GM04504 (cell line): ENCODE results near the gene TSSC4.
"Not testable (repeated sequence)": the region's sequence is repeated elsewhere in the genome, so short reads cannot be mapped to it uniquely, and the experiment has no call there.

Experiments used
- DNase-seq: peaks from one replicate; pipeline ENCODE4 v3.0.0-alpha.2; 2012; ENCODE audit warnings: low read depth

The TSSC4 gene

DNA sequence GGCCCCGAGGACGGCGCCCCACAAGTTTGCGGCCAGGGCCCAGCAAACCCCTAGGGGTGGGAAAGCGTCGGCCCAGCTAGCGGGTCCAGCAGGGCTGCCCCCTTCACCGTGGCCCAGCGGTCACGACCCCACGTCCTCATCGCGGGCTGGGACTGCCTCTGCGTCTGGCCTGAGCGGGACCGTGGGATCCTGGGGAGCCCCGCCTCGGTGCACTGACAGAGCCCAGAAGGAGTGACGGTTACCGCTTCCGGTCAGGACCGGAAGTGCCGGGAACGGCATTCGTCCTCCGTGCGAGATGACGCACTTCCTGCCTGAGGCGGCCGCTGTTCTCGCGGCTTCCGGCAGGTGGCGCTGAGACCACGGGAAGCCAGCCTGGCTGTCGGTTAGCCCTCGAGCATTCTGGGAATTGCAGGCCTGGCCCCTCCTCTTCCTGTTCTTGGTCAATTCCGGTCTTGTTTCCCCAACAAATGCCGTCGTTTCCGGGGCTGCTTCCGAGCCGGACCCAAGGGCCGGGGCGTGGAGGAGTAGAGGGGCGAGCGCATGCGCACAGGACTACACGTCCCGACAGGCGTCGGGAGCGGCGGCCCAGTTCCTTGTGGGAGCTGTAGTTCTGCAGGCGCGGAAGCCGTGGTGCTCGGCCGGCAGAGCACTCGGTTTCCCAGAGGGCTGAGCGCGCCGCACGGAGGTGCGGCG lies at the start of gene TSSC4:
TSSC4 (plus strand) TSS at position 682 of the 693 bp plus-strand sequence. CDS start 1,884 bp downstream, outside the sequence.
- DNase-seq = peak; percentile 100

DNA sequence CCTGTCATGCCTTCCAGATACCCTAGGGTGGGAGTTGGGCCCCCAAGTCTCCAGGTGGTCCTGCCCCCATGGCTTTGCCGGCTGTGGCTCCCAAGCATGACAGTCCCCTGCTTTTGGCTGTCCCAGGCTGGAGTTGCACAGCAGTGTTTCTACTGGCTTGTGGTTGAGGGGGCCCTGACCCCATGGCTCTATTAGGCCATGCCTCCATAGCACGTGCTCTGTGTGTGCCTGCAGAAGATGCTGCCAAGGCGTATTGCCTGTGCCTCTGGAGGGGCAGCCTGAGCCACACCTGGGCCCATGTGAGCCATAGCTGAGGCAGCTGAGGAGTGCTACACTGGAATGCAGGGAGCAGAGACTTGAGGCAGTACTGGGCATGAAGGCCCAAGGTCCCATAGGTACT lies 48.8 kb upstream of the TSSC4 start:
- no peak for DNase-seq

DNA sequence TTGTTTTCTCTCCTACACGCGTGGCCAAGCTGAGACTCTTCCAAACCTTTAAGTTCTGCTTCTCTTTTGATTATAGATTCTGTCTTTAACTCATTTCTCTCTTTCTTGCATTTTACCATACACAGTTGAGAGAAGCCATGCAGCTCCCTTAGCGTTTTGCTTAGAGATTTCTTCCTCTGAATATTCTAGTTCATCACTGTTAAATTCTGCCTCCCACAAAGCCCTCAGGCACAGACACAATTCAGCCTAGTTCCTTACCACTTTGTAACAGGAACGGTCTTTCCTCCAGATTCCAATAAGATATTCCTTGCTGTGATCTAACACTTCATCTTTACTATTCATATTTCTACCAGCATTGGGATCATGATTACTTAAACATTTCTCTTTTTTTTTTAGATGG lies 48.1 kb upstream of the TSSC4 start:
- DNase-seq = no peak

DNA sequence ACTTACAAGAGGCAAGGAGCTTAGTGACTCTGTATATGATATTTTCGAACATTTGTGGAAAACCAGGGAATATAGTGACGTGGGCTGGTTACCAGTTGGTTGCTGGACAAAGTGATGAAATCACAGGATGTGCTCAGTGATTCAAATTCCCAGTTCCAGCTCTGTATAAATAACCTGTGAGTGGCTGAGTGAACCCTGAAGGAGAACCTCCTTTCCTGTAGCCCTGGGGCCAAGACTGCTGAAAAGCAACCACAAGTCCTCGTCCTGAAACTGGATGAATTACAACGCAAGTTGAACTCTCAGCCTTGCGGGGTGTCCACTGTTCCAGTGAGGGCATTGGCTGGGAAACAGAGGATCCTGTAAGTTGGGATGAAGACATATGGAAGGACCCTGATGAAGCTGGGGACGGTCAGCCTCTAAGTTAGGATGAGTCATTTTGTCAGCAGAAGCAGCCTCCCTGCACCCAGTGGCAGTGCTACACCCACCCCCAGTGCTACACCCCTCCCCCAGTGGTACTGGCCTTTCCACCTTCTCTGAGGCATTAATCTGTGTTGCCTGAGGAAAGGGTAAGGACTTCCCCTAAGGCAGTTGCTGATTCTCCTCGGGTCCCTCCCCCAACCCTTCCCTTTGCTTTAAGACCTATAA lies 45.4 kb upstream of the TSSC4 start:
- no peak for DNase-seq

DNA sequence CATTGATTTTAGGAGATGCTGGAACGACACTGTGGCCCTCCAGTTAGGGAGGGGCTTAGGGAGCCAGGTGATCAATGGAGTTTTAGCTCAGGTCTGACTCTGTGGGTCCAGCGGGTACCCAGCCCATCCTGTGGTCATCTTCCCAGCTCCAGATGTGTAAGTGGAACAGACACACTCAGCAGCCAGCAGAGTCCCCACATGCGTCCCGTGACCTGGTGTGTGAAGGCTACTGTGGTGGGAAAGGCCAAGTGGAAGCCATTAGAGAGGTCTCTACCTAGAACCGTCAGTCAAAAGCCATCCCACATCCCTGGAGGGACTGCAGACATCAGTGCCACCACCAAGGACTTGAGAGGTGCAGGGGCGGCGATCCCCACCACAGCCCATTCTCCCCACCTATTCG lies 43.3 kb upstream of the TSSC4 start:
- no peak for DNase-seq

DNA sequence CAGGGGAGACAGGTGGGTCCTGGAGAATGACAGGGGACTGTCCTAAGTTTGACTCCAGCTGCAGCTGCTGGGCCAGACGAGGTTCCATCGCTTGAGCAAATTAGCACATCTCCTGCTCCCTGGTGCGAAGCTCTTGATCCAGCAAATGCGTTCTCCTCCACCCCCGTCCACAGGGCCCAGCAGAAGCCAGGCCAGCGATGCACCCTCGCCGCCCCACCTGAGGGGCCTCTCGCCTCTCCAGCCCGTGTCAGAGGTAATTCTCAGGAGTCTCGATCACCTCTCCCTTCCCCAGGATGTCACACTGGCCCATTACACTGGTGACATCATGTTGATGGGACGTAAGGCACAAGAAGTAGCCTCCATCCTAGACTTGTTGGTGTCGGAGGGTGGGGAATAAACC lies 42.9 kb upstream of the TSSC4 start:
- not testable (repeated sequence) for DNase-seq

DNA sequence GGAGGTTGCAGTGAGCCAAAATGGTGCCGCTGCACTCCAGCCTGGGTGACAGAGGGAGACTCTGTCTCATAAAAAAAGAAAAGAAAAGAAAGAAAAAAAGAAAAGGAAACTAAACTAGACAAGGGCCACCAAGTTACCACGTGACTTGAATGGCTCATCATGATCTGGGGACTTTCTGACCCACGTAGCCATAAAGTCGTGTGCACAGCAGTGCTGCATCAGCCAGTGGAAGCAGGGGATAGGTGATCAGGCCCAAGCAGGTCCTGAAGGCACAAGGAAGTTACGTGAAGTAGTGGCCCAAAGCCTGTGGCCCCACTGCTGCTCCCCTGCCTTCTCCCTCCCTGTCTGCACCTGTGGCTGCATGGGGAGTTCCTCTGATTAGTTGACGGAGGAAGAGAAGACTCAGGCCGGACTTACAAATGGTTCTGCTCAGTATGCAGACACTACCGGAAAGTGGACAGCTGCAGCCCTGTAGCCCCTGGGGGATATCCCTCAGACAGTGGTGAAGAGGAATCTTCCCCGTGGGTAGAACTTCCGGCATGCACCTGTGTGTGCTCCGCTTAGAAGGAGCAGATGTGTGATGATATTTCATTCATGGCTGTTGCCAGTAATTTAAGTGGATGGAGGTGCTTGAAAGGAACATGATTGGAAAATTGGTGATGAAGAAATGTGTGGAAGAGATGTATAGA lies 41.7 kb upstream of the TSSC4 start:
- no peak for DNase-seq

DNA sequence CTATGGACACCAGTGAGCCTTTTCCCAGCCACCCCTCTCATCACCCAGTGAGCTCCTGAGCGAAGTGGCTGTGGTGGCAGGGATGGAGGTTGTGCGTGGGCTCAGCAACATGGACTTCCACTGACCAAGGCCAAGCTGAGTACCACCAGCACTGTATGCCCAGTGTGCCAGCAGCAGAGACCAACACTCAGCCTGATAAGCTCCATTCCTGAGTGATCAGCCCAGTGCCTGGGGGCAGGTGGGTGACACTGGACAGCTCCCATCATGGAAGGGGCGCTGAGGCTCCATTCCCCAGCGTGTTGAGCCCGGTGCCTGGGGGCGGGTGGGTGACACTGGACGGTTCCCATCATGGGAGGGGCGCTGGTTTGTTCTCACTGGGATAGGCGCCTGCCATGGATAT lies 41.0 kb upstream of the TSSC4 start:
- DNase-seq = no peak

DNA sequence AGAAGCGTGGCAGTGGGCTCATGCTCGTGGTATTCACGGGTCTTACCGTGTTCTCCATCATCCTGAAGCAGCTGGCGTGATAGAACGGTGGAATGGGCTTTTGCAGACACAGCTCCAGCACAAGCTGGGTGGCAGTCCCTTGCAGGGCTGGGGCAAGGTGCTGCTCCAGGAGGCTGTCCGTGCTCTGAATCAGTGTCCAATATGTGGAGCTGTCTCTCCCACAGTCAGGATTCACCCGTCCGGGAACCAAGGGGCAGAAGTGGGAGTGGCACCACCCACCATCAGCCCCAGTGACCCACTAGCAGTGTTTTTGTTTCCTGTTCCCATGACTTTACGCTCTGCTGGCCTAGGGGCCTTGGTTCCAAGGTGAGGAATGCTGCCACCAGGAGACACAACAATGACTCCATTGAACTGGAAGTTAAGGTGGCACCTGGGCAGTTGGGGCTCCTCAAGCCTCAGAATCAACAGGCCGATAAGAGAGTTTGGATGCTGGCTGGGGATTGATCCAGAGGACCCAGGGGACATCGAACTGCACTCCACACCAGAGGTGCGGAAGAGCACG lies 40.4 kb upstream of the TSSC4 start:
- DNase-seq = no peak

DNA sequence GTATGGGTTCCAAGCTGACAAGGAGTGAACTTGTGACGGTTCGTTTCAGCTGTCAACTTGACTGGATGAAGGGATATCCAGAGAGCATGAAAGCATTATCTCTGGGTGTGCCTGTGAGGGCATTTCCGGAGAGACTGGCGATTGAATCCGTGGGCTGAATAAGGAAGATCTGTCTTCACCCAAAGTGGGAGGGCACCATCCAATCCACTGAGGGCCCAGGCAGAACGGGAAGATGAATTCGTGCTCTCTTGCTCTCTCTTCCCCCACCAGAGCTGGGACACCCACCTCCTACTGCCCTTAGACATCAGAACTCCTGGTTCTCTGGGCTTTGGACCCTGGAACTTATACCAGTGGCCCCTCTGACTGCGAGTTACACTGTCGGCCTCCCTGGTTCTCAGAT lies 39.0 kb upstream of the TSSC4 start:
- DNase-seq = no peak

DNA sequence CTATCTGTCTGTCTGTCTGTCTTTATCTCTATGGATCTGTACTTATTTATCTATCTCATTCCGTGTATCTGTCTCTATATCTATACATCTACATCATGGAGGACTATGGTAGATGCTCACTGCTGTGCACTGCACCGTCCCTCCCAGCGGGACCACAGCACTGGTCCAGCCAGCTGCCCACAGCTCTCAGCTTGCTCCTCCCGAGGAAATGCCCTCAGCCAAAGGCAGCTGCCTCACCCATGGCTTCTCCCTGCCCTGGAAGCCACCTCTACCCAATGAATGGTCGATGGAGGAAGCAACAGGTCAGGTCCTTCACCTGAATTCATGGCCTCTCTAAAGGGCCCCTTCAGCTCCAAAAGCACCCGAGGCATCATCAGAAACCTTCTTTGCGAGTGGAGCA lies 38.1 kb upstream of the TSSC4 start:
- no peak for DNase-seq

DNA sequence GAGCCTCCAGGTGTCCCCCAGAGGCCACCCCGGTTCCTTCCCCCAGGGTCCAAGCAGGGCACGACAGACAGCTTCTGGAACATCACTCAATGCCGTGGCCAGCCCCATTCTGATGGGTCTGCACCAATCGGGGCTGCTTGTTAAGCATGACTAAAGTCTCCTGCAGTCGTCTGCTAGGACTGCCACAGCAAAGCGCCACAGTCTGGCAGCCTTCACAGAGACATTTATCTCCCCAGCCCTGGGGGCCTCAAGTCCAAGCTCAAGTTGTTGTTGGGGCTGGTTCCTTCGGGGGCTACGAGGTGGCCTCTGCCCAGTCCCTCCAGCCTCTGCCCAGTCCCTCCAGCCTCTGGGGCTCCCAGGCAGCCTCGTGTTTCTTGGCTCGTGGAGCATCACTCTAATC lies 37.4 kb upstream of the TSSC4 start:
- DNase-seq = no peak

DNA sequence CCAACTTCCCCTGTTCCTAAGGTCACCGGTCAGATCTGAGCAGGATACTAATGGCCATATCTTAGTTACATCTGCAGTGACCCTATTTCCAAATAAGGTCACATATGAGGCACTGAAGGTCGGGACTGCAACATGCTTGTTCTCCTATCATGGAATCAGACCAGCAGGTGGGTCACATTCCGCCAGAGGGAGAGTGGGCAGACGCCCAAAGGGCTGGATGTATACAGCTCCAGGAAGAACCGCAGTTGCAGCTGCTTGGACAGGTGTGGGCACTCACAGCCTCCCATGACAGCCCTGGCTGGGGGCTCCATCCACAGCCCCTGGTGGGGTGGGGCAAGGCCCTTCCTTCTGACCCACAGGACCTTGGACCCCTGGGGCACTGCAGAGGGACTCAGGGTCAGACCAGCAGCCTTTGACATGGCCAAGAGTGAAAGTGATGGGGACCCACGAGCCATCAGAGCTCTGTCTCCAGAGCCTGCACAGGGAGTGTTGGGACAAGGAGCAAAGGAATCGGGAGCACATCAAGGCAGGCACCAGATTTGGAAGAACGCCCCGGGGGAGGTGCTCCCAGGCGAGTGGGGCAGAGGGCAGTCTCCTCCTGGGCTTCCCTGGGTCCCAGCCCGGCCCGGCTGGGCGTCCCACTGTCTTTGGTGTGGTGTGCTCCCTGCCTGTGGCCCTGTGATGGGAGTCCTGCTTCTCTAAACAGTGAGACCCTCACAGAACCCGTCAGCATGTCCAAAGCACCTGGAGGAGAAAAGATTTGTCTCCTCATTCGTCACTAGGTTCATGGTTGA lies 36.8 kb upstream of the TSSC4 start:
- DNase-seq = no peak

DNA sequence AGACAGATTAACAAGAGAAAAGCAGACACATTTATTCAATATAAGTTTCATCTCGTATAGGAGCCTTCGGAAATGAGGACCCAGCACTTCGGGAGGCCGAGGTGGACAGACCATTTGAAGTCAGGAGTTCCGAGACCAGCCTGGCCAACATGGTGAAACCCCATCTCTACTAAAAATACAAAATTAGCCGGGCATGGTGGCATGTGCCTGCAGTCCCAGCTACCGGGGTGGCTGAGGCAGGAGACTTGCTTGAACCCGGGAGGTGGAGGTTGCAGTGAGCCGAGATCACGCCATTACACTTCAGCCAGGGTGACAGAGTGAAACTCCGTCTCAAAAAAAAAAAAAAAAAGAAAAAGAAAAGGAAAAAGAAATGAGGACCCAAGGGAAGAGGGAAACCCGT lies 36.2 kb upstream of the TSSC4 start:
- not testable (repeated sequence) for DNase-seq

DNA sequence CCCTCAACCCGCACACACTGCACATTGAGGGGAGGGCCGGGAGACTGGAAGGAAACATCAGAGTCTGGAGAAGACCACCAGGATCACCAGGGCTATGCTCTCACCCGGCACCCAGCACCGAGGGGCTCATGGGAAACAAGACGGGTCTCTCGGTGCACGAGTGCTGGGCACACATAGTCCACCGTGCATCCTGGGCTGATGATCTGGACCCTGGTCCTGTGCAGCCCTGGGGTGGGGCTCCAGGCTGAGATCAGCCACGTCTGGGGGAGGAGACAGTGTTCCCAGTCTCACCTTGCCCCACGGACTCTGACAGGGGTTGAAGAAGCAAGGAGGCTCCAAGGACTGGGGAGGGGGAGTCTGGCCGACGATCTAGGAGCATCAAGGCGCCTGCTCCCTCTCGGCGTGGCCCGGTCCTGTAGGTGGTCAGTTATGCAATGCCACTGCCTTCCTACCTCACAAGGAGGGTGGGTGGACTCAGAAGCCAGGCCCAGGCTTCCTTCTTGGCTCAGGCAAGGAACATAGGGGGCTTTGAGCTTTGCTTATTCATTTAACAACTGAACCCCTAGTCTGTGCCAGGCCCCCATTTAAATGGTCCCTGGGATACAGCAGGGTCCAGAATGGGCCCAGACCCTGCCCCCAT lies 34.9 kb upstream of the TSSC4 start:
- no peak for DNase-seq

DNA sequence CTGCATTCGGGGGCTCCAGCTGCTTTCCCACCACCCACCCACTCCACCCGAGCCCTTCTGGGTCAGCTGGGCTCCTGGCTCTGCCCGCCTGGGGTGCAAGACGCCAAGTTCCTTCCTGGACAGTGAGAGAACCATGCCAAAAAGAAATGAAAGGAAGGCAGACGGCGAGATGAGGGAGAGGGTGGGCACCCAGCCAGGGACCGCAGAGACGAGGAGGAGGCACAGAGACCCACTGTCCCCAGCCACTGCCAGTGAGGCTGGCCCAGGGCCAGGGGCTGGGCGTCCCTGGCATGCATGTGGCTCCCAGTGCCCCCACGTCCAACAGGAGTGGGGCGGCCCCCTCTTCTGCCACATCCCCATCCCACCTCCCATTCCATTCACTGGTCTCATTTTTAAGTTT lies 34.3 kb upstream of the TSSC4 start:
- no peak for DNase-seq

DNA sequence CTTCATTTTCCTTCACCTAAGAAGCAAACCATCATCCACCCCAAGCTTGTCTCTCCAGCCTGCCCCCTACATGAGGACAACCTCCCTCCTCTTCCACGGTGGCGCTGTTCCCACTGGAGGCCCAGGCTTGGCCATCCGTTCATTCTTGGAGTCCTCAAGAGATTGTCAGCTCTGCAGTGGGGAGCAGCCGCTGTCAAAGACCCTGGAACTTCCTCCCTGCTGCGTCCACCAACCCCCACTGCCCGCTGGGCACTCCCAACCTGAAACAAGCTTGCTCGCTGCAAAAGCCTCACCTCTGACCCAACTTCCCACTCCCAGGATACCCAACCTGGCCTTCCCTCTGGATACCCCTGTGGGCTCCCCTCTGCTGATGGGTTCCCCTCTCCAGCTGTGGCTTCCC lies 33.8 kb upstream of the TSSC4 start:
- no peak for DNase-seq

DNA sequence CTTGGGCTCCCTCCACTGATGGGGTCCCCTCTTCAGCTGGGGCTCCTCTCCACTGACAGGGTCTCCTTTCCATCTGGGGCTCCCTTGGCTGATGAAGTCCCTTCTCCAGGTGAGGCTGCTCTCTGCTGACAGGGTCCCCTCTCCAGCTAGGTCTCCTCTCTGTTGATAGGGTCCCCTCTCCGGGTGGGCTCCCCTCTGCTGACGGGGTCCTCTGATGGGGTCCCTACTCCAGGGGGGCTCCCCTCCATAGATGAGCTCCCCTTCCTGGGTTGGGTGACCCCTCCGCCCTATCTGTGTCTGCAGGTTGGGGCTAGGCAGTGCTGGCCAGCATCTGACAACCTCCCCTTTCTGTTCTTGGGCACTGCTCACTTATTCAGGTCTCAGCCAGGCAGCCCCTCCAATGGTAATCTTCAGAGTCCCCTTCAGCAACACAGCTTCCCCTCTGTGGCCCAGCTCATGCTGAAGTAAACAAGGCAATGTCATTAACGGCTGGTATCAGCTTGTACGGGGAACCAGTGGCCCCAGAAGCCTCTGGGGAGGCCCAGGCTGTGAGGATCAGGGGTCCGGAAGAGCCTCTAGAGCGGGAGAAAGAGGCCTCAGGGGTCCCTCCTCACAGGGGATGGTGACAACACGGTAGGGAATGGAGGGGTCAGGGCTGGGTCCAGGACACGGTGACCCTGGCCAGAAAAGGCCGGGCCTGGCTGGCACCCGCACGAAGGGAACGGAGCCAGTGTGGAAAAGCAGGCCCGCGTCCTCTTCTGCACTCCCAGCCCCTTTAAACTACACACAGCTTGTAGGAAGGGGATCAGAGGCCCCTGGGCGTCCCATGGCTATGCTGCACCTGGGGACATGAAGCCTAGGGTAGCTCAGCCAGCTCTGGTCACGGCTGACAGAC lies 33.0 kb upstream of the TSSC4 start:
- DNase-seq = no peak

DNA sequence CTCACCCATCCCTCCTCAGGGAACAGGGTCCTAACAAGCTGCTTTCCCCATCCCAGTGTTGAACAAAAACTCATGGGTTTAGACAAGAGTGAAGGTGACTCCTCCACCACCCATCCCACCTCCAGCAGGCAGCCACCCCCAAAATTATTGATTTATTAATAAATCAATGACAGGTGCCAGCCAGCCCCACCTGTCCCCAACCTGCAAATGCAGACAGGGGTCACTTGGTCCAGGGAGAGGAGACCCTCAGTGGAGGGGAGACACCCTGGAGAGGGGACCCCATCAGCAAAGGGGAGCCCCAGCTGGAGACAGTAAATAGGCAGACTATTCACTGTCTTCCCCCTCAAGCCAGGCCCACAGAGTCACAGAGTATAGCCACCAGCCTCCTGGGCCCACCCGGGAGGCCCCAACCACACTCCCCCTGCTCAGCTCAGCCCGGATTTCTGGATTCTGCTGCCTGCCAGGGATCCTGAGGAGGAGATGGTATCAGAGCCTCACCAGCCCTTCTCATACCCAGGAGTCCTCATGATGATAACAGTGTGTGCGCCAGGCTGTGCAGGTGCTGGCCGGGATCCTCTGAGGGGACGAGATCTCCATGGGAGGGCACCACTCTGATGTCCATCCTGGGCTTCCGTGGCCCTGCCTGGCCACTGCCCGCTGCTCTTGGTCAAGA lies 32.2 kb upstream of the TSSC4 start:
- DNase-seq = no peak

DNA sequence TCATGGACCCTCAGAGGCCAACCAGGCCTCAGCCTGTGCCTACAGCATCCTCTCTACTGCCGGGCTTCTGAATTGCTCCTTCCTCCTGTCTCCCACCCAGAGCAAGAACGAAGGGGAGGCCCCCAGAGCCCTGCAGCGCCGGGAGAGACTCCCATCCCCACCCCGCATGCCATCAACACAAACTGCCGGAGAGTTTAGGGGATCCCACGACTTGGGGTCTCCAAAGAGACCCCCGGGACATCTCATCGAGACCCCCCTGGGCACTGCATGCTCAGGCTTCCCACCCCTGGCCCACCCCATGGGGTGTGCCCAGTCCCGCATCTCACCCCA lies 31.7 kb upstream of the TSSC4 start:
- DNase-seq = no peak
